Natural killer cell (primary cell): ENCODE measurements around the gene SLC16A1. TPM values are rescaled to one million over a fixed set of nuclear protein-coding genes. Genes with fewer than 3 reads are reported as not detected.

Experiments
- ATAC-seq, 3 donors: fragments of 150-1000 bp in 2 of 3; fragments of 200-7000 bp in 1 of 3; cut with Tn5 transposase; 1 replicate in 1 of 3; 2 replicates in 2 of 3; pipeline ENCODE4 v1.10.0; 2021; ENCODE audit warnings: mild to moderate bottlenecking in 2 of 3, moderate library complexity in 2 of 3
- DNase-seq, 2 donors: peaks; one replicate each; pipeline versions ENCODE4 v3.0.0 to v3.0.0-alpha.2; 2013 to 2021; ENCODE audit warnings: mixed read lengths in 1 of 2
- H3K27ac ChIP-seq: one replicate; pipeline ENCODE4 v1.5.1; 2013; ENCODE audit warnings: mild to moderate bottlenecking, low read length
- H3K27me3 ChIP-seq: one replicate; pipeline ENCODE4 v1.6.1; 2013; ENCODE audit warnings: low read length; ENCODE audit not compliant: control insufficient read depth, insufficient read depth
- H3K36me3 ChIP-seq: one replicate; pipeline ENCODE4 v1.6.1; 2013; ENCODE audit warnings: low read length; ENCODE audit not compliant: control insufficient read depth, insufficient read depth
- H3K4me1 ChIP-seq: one replicate; pipeline ENCODE4 v1.6.1; 2013; ENCODE audit warnings: low read length; ENCODE audit not compliant: control insufficient read depth, insufficient read depth
- H3K4me3 ChIP-seq: one replicate; pipeline ENCODE4 v1.5.1; 2013; ENCODE audit warnings: low read length
- H3K9me3 ChIP-seq: one replicate; pipeline ENCODE4 v1.6.1; 2013; ENCODE audit warnings: low read length; ENCODE audit not compliant: control insufficient read depth, insufficient read depth
- H3K27ac Mint-ChIP-seq, 2 donors: one replicate each; pipeline ENCODE4 v1.8.0; 2022; ENCODE audit warnings: mild to moderate bottlenecking in 2 of 2, mixed read lengths in 2 of 2, moderate library complexity in 1 of 2
- H3K27me3 Mint-ChIP-seq, 2 donors: one replicate each; pipeline ENCODE4 v1.8.0; 2022; ENCODE audit warnings: low read depth in 2 of 2, mixed read lengths in 2 of 2
- H3K36me3 Mint-ChIP-seq: one replicate; pipeline ENCODE4 v1.8.0; 2022; ENCODE audit warnings: mixed read lengths
- H3K4me1 Mint-ChIP-seq, 2 donors: one replicate each; pipeline ENCODE4 v1.8.0; 2022; ENCODE audit warnings: mixed read lengths in 2 of 2
- H3K4me3 Mint-ChIP-seq: one replicate; pipeline ENCODE4 v1.8.0; 2022; ENCODE audit warnings: mild to moderate bottlenecking, moderate library complexity, mixed read lengths
- H3K9me3 Mint-ChIP-seq, 2 donors: one replicate each; pipeline ENCODE4 v1.8.0; 2022; ENCODE audit warnings: mixed read lengths in 2 of 2
- CTCF ChIP-seq: fragments of 200-600 bp; IDR thresholded peaks from one replicate; pipeline ENCODE4 v1.8.0; 2022; ENCODE audit warnings: antibody characterized with exemption
- WGBS: methylation state at CpG from one replicate; pipeline ENCODE4 v1.1.7; 2013; ENCODE audit warnings: missing lambda C conversion rate; ENCODE audit not compliant: insufficient coverage; 5-methylcytosine and 5-hydroxymethylcytosine counted together
- intact Hi-C: fragments of 100-400 bp; cut with micrococcal nuclease; formaldehyde crosslinking; loops from one replicate; pipeline ENCODE4 v1.14.2; 2022
- total RNA-seq, 4 donors: library from RNA; stranded (reverse); fragments of 120-200 nt in 1 of 4; gene quantifications; one replicate each; pipeline versions ENCODE4 v1.2.3 to v1.2.4, GENCODE V29; 2013 to 2022

Gene SLC16A1
- total RNA-seq, 3 donors from 2014 or later (not counting 1 experiment from before 2014, with no cell fraction given), result 8.7 to 18.5 (median 14.0) TPM

- H3K27ac Mint-ChIP-seq, result peak overlapping the region; percentile 3 to 97
Measured at GRCh38 chr1:112956544-112957132, 642 bp upstream of the SLC16A1 start.

GRCh38 chr1:112954945-112955772, 837 bp downstream of the SLC16A1 start:
- Histone ChIP-seq H3K4me3 (peak overlapping the region; percentile 97), H3K36me3 (no peaks in the 10 kb centered on the region), H3K9me3 (no peaks in the 10 kb centered on the region), H3K4me1 (peaks cover 25% of the 10 kb centered on the region), H3K27ac (peak overlapping the region; percentile 87), H3K27me3 (no peaks in the 10 kb centered on the region)
- intact Hi-C loops, result loop anchor here (5.0 to 10.0 kb wide), 3 partner anchors 73 to 240 kb away; partner anchors contain the start of genes LRIG2 and PPM1J
- Mint-ChIP-seq H3K4me3 (peak overlapping the region; percentile 97), H3K36me3 (no peaks in the 10 kb centered on the region), H3K4me1 (peaks cover 31 to 37% of the 10 kb centered on the region in 2 donors), H3K27ac (peak overlapping the region; percentile 3 to 97), H3K27me3 (peaks cover 4 to 6% of the 10 kb centered on the region in 2 donors), H3K9me3 (no peaks in the 10 kb centered on the region)
- 4% methylated on average over 27 of the region's 29 CpGs for WGBS
- DNase-seq, result peak; percentile 36 to 68
- ATAC-seq, result peak; percentile 13 to 27 (median 17)
- TF ChIP-seq CTCF, result no peak

More at GRCh38 chr1:112956544-112957132, 642 bp upstream of the SLC16A1 start:
- Mint-ChIP-seq H3K4me3 (peak overlapping the region; percentile 97), H3K9me3 (no peaks in the 10 kb centered on the region), H3K36me3 (no peaks in the 10 kb centered on the region), H3K4me1 (peaks cover 31 to 38% of the 10 kb centered on the region in 2 donors), H3K27me3 (peaks cover 4 to 6% of the 10 kb centered on the region in 2 donors)
- peak overlapping the region; percentile 97 for H3K4me3 ChIP-seq
- H3K27me3 ChIP-seq, result no peaks in the 10 kb centered on the region
- peaks cover 25% of the 10 kb centered on the region for H3K4me1 ChIP-seq
- peak; percentile 36 to 72 for DNase-seq
- no peaks in the 10 kb centered on the region for H3K9me3 ChIP-seq
- ATAC-seq, result peak; percentile 21 to 26 (median 24)
- no peak for TF ChIP-seq CTCF
- H3K27ac ChIP-seq, result peak overlapping the region; percentile 83
- H3K36me3 ChIP-seq, result peaks cover 3% of the 10 kb centered on the region
- intact Hi-C loops, result loop anchor here (5.0 to 10.0 kb wide), 3 partner anchors 74 to 242 kb away; partner anchors contain the start of genes LRIG2 and PPM1J
- 4% methylated on average over 38 of the region's 38 CpGs for WGBS

GRCh38 chr1:112954017-112954650, 1.9 kb downstream of the SLC16A1 start:
- Histone ChIP-seq H3K27ac (no peak overlapping the region), H3K9me3 (no peaks in the 10 kb centered on the region), H3K36me3 (no peaks in the 10 kb centered on the region), H3K4me1 (peaks cover 25% of the 10 kb centered on the region), H3K27me3 (no peaks in the 10 kb centered on the region), H3K4me3 (no peak overlapping the region)
- no peaks in the 10 kb centered on the region for H3K9me3 Mint-ChIP-seq
- ATAC-seq (no peak), DNase-seq (no peak)
- no peak for TF ChIP-seq CTCF
- WGBS, result 95% methylated on average over 2 of the region's 4 CpGs
- H3K27ac Mint-ChIP-seq, result no peak overlapping the region
- no peaks in the 10 kb centered on the region for H3K36me3 Mint-ChIP-seq
- peaks cover 4 to 6% of the 10 kb centered on the region in 2 donors for H3K27me3 Mint-ChIP-seq
- peak overlapping the region; percentile 97 for H3K4me3 Mint-ChIP-seq
- H3K4me1 Mint-ChIP-seq, result peaks cover 26 to 31% of the 10 kb centered on the region in 2 donors
- intact Hi-C loops, result loop anchor here (10.0 kb wide), 2 partner anchors 121 to 239 kb away; partner anchors contain the start of genes LRIG2 and PPM1J
